Testis (tissue), 3 donors: Measurements from ENCODE around the gene EBP. TPM values are rescaled to one million over a fixed set of nuclear protein-coding genes. Genes with fewer than 3 reads are reported as not detected.
A peak's percentile ranks its signal among the peaks of the same experiment; 100 is the strongest.
"Not testable (repeated sequence)": the region's sequence is repeated elsewhere in the genome, so short reads cannot be mapped to it uniquely, and the experiment has no call there.

Source experiments
- DNase-seq: peaks from one replicate; pipeline ENCODE4 v3.0.0-alpha.2; 2019
- H3K27ac ChIP-seq, 2 donors: fragments of 200-600 bp; sonication (generic); one replicate each; pipeline ENCODE4 v1.5.1; 2019
- H3K27me3 ChIP-seq: fragments of 200-600 bp; sonication (generic); one replicate; pipeline ENCODE4 v1.5.1; 2019
- H3K36me3 ChIP-seq: fragments of 200-600 bp; sonication (generic); one replicate; pipeline ENCODE4 v1.5.1; 2017; ENCODE audit warnings: low read depth; ENCODE audit errors: missing control alignments
- H3K4me1 ChIP-seq: fragments of 200-600 bp; sonication (generic); one replicate; pipeline ENCODE4 v1.5.1; 2019
- H3K4me3 ChIP-seq, 2 donors: fragments of 200-600 bp; sonication (generic); one replicate each; pipeline ENCODE4 v1.5.1; 2017 to 2019
- H3K9me3 ChIP-seq: fragments of 200-600 bp; sonication (generic); one replicate; pipeline ENCODE4 v1.5.1; 2017
- CTCF ChIP-seq, 3 experiments: fragments of 450-650 bp in 2 of 3; fragments of 200-600 bp in 1 of 3; sonication (generic) in 1 of 3; IDR thresholded peaks; one replicate each; pipeline ENCODE4 v1.5.1; 2016 to 2019; ENCODE audit warnings: antibody characterized with exemption in 3 of 3, mild to moderate bottlenecking in 2 of 3, moderate library complexity in 1 of 3
- POLR2A ChIP-seq: fragments of 450-650 bp; IDR thresholded peaks from one replicate; pipeline ENCODE4 v1.6.1; 2017; ENCODE audit warnings: antibody characterized with exemption, mild to moderate bottlenecking, moderate library complexity
- WGBS, 2 donors: methylation state at CpG; one replicate each; pipeline ENCODE4 v1.1.5; 2018; 5-methylcytosine and 5-hydroxymethylcytosine counted together
- intact Hi-C: fragments of 100-400 bp; cut with DNase I; formaldehyde crosslinking; loops from one replicate; pipeline ENCODE4 v1.15.1; 2023; ENCODE audit warnings: low total_unique reads
- polyA plus RNA-seq: library from polyadenylated mRNA; stranded (reverse); fragments of 350-450 nt; fragmentation: Illumina TruSeq; extraction: RNeasy Lipid Tissue Mini Kit (QIAGEN cat#74804); gene quantifications from one replicate; pipeline ENCODE4 v1.2.3, GENCODE V29; 2014; ENCODE audit warnings: low read depth, low replicate concordance; ENCODE audit not compliant: insufficient read depth
- total RNA-seq, 2 donors: library from RNA; depleted of rRNA; stranded (reverse); fragments of >200 nt; gene quantifications; one replicate each; pipeline ENCODE4 v1.2.3, GENCODE V29; 2016

EBP gene
- total and polyA plus RNA-seq, 3 donors from 2014 or later: 30.4 to 61.0 (median 48.8) TPM

DNA sequence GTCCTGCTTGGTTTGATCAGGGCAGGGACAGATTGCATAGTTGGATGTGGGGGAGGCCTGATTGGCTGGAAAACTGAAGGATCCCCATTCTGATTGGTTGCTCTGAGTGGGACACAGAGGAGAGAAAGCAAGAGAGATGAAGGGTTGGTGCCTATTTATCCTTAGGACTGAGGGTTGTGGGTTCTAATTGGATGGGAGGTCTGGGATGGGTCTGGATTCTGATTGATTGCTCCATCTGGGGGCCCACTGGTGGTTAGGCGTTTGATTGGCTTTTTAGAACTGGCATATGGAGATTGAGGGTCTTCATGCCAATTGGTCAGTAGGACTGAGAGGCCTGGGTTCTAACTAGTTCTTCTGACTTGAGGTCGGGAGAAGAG is 644 bp upstream of the EBP start:
- intact Hi-C loops: no loop called here
- TF ChIP-seq POLR2A (no peak), CTCF (IDR thresholded peaks at IDR 0.05) (no peak)
- H3K4me3 ChIP-seq: no peak overlapping the region
- no peak for DNase-seq
- peaks cover 3% of the 10 kb centered on the region for H3K4me1 ChIP-seq
- H3K27me3 ChIP-seq: no peaks in the 10 kb centered on the region
- H3K27ac ChIP-seq: no peak overlapping the region
- no peaks in the 10 kb centered on the region for H3K36me3 ChIP-seq
- 17 to 29% methylated on average over 1 to 2 of the region's 2 CpGs for WGBS, 2 donors
- H3K9me3 ChIP-seq: no peaks in the 10 kb centered on the region

DNA sequence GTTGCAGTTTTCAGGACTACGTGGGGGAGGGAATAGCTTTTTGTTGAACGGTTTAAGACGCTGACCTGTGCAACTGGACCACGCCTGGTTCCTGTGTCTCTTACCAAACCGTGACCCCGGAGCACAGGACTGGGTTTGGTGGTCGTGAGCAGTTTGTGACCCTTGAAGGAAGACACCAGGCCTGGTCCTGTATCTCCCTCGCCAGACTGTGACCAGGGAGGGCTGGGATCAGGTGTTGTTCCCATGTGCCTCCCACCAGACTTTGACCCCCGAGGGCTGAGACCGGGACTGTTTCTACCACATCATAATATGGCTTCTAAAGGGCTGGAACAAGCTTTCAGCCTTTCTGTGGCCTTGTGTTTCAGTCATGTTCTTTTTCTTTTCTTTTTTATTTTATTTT is 683 bp downstream of the EBP start:
- Histone ChIP-seq H3K27me3 (no peaks in the 10 kb centered on the region), H3K36me3 (no peaks in the 10 kb centered on the region), H3K9me3 (no peaks in the 10 kb centered on the region), H3K27ac (peak overlapping the region in 1 of 2 donors; percentile 59), H3K4me1 (peaks cover 3% of the 10 kb centered on the region), H3K4me3 (peak overlapping the region; percentile 58 to 65)
- WGBS, 2 donors: 0 to 5% methylated on average over 2 to 6 of the region's 10 CpGs
- TF ChIP-seq CTCF (IDR thresholded peaks at IDR 0.05) (no peak), POLR2A (no peak)
- no peak for DNase-seq
- intact Hi-C loops: no loop called here

GRCh38 chrX:48523682-48524081 is 2.1 kb downstream of the EBP start:
- no peaks in the 10 kb centered on the region for H3K27me3 ChIP-seq
- no peaks in the 10 kb centered on the region for H3K36me3 ChIP-seq
- no peaks in the 10 kb centered on the region for H3K9me3 ChIP-seq
- TF ChIP-seq CTCF (IDR thresholded peaks at IDR 0.05): no peak
- TF ChIP-seq POLR2A: no peak
- H3K27ac ChIP-seq: no peak overlapping the region
- peaks cover 3% of the 10 kb centered on the region for H3K4me1 ChIP-seq
- no peak overlapping the region for H3K4me3 ChIP-seq
- DNase-seq: no peak
- intact Hi-C loops: no loop called here
- WGBS, 2 donors: 84 to 93% methylated on average over 5 to 10 of the region's 12 CpGs

DNA sequence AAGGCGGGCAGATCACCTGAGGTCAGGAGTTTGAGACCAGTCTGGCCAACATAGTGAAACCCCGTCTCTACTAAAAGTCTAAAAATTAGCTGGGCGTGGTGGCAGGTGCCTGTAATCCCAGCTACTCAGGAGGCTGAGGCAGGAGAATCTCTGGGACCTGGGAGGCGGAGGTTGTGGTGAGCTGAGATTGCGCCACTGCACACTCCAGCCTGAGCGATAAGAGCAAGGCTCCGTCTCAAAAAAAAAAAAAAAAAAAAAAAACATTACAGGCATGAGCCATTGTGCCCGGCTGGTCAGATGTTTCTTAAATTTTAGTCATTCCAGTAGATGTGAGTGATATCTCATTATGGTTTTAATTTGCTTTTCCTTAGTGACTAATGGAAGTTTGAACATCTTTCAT is 4.2 kb downstream of the EBP start:
- H3K4me3 ChIP-seq, H3K36me3 ChIP-seq, intact Hi-C loops, H3K27ac ChIP-seq, DNase-seq, H3K27me3 ChIP-seq, H3K9me3 ChIP-seq, H3K4me1 ChIP-seq: not testable (repeated sequence)
- WGBS, 2 donors: 87 to 96% methylated on average over 6 to 8 of the region's 8 CpGs

DNA sequence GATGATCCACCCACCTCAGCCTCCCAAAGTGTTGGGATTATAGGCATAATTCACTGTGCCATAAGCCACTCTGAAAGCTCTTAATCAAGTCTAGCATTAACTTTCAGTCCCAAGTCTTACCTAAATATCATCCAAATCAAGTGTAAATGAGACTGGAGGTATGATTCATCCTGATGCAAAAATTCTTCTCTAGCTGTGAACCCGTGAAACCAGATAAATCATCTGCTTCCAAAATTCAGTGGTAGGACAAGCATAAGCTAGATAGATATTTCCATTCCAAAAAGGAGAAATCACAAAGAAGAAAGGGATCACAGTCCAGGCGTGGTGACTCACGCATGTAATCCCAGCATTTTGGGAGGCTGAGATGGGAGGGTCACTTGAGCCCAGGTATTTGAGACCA is 9.1 kb downstream of the EBP start:
- no peaks in the 10 kb centered on the region for H3K4me1 ChIP-seq
- no peaks in the 10 kb centered on the region for H3K27me3 ChIP-seq
- H3K27ac ChIP-seq: no peak overlapping the region
- no peaks in the 10 kb centered on the region for H3K9me3 ChIP-seq
- DNase-seq: no peak
- H3K4me3 ChIP-seq: no peak overlapping the region
- intact Hi-C loops: no loop called here
- H3K36me3 ChIP-seq: no peaks in the 10 kb centered on the region
- no peak for TF ChIP-seq CTCF (IDR thresholded peaks at IDR 0.05)
- TF ChIP-seq POLR2A: no peak
- WGBS, 2 donors: 82 to 93% methylated on average over 3 of the region's 3 CpGs
